ENCODE results near the gene NXNL2. TPM values are rescaled to one million over a fixed set of nuclear protein-coding genes. Genes with fewer than 3 reads are reported as not detected.

Gene NXNL2
- under 1 TPM in 1 of 4 donors, not detected in 3; 0.93 TPM for total RNA-seq

GRCh38 chr9:88534456-88535225 is at the start of gene NXNL2:
Gene NXNL2 (plus strand): TSS chr9:88535178. CDS start chr9:88535435, 257 bp downstream.
- ATAC-seq (ENCODE audit: low FRiP score) (peak; percentile 71), DNase-seq (ENCODE audit: low spot score) (peak; percentile 41)
- no peak for TF ChIP-seq CTCF (IDR thresholded peaks at IDR 0.05)

GRCh38 chr9:88488166-88488565 is 46.8 kb upstream of the NXNL2 start:
- no peak for ATAC-seq (ENCODE audit: low FRiP score)
- DNase-seq (ENCODE audit: low spot score), result no peak
- no peak for TF ChIP-seq CTCF (IDR thresholded peaks at IDR 0.05)

- TF ChIP-seq CTCF (IDR thresholded peaks at IDR 0.05), result no peak
- ATAC-seq (ENCODE audit: low FRiP score), result no peak
- no peak for DNase-seq (ENCODE audit: low spot score)
Observed at GRCh38 chr9:88494983-88495721, 39.8 kb upstream of the NXNL2 start.

- TF ChIP-seq CTCF (IDR thresholded peaks at IDR 0.05), result no peak
- no peak for ATAC-seq (ENCODE audit: low FRiP score)
Observed at GRCh38 chr9:88497224-88497623, 37.8 kb upstream of the NXNL2 start.

GRCh38 chr9:88498880-88499279 is 36.1 kb upstream of the NXNL2 start:
- TF ChIP-seq CTCF (IDR thresholded peaks at IDR 0.05), result no peak
- no peak for DNase-seq (ENCODE audit: low spot score)

More at GRCh38 chr9:88497224-88497623, 37.8 kb upstream of the NXNL2 start:
- DNase-seq (ENCODE audit: low spot score), result no peak

GRCh38 chr9:88501086-88501485 is 33.9 kb upstream of the NXNL2 start:
- ATAC-seq (ENCODE audit: low FRiP score) (no peak), DNase-seq (ENCODE audit: low spot score) (no peak)
- TF ChIP-seq CTCF (IDR thresholded peaks at IDR 0.05), result no peak

More at GRCh38 chr9:88498880-88499279, 36.1 kb upstream of the NXNL2 start:
- no peak for ATAC-seq (ENCODE audit: low FRiP score)
